AG08396 (cell line): ENCODE data around the gene PPP2R5D.

Experiments
- DNase-seq: peaks from one replicate; pipeline ENCODE4 v3.0.0; 2012; ENCODE audit warnings: low spot score, mixed read lengths

PPP2R5D gene

DNA sequence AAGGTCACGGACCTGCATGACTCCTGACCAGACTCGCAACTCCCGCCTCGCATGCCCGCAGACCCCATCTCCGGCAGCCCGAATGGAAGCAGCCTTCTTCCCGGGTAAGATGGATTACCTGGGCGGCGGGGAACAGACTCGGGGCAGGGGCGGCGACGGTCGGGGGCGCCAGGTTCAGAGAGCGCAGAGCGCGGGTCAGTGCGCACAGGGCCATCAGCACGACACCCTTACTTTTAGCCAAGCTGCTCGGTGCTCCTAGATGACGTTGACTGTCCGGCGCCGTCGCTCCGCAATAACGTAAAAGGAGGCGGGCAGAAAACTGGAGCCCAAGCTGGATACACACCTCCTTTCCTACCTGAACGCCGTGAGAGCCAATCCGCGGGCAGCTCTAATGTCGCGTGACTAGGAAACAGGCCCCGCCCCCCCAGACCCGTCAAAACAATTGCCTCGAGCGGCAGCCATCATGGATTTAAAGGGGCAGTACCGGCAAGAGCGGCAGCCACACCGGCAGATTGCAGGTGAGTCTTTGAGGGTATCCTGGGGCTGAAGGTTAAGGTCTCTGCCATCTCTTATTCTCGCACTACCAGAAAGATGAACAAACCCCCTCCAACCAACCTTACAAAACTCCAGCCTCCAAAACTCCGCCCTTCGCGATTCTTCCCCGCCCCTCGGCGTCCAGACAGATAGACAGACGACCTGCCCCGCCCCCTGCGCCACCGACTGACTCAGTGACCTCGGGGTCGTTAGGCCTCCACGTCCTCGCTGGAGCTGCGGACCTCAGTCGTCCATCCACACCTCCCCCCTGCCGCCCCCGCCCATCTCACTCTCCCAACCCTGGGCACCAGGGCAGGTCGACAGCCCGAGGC is 75.0 kb downstream of the PPP2R5D start, which contains the start of the genes KLC4 and MRPL2:
KLC4 (plus strand) TSS at position 464 of the 866 bp plus-strand sequence. CDS start 1,705 bp downstream, outside the sequence.
MRPL2 (minus strand) TSS at position 267 of the 866 bp plus-strand sequence; CDS start at position 214, 53 bp downstream.
- DNase-seq = peak; percentile 98

DNA sequence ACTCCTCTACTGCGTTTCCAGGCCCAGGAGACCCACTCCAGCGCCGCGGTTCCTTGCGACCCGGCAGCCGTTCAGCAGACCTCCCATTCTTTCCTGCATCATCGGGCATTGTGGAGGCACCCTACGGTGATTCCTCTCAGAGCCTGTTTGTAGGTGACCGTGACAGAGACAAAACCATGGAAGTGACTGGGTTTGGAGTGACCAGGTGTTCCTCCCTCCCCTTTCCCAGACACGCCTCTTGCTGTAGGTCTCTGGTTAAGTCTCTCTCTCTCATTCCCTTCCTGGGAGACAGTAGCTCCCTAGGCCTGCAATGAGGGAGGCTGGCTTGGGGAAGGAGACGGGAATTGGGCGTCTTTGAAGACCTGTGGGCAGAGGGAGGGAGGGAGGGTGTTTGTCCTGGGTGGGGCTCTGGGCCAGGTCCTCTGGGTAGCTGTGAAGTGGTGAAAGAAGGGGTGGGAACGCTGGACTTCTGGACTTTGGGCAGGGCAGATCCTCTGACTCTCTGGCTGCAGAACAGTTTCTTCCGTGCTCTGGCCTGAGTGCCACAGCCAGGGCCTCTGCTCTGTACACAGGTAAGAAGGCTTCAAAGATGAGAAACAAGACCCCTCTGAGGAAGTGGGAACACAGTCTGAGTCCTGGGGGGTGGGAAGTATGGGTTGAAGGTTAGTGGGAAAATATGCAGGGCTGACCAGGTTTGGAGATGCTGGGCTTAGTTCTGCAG is 75.8 kb downstream of the PPP2R5D start:
- no peak for DNase-seq

- no peak for DNase-seq
Observed at GRCh38 chr6:43060755-43061633, 76.6 kb downstream of the PPP2R5D start.

DNA sequence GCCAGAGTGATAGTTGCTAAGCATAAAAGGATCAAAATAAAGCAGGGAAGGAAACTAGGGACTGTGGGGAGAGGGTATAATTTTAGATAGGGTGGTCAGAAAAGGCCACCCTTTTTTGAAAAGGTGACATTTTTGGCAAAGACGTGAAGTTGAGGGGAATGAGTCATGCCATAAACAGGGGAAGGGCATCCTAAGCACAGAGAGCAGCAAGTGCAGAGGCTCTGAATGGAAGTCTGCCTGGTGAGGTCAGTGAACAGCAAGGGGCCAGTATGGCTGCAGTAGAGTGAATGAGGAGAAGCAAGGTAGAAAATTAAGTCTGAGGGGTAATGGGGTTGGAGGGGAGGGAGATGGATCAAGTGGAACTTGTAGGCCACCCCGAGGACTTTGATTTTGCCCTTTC is 77.5 kb downstream of the PPP2R5D start:
- DNase-seq = peak; percentile 36
